Liver (tissue), 3 donors: ENCODE results near the gene YPEL5.

ENCODE experiments used
- EGR1 ChIP-seq, 2 donors: IDR thresholded peaks; 2 replicates each; pipeline ENCODE4 v1.6.1; 2016 to 2018; ENCODE audit warnings: antibody characterized with exemption in 2 of 2, low read depth in 2 of 2
- JUND ChIP-seq, 2 donors: IDR thresholded peaks; 2 replicates each; pipeline ENCODE4 v1.6.1; 2016; ENCODE audit warnings: antibody characterized with exemption in 2 of 2
- SP1 ChIP-seq: IDR thresholded peaks from 2 replicates; pipeline ENCODE4 v1.6.1; 2018; ENCODE audit warnings: antibody characterized with exemption, mild to moderate bottlenecking
- YY1 ChIP-seq: IDR thresholded peaks from 2 replicates; pipeline ENCODE4 v1.6.1; 2016; ENCODE audit warnings: antibody characterized with exemption, mild to moderate bottlenecking
- TF ChIP-seq, protein P1 (sequence below): fragments of 150-350 bp; IDR thresholded peaks from 2 replicates; pipeline ENCODE4 v1.5.1; 2017; ENCODE audit warnings: improper control_type of control experiment, low read depth, low read length; ENCODE audit not compliant: missing input control
- donor health status: healthy.
- donor health status: healthy.

DNA sequence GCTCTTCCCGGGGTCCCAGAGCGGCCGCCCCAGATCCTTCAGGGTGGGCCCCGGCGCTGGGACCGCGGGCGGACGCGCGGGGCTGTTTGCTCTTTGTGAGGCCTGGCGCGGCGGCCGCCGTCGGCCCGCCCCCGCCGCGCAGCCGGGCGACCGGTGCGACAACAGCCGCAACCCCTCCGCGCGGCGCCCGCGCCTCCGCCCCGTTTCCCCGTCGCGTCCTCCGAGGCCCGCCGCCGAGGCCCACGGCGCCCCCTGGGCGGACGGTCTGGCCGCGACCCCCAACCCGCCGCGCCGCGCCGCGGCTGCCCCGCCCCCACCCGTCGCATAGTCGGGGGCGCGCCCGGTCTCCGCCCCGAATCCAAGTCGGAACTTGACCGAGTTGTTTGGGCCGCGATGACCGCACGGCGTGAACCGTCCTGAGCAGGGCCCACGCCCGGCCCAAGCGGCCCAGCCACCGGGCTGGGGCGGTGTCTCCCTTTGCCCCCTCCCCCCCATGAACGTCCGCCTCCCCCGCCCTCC lies 448 bp downstream of the YPEL5 start:
- TF ChIP-seq, protein P1, sequence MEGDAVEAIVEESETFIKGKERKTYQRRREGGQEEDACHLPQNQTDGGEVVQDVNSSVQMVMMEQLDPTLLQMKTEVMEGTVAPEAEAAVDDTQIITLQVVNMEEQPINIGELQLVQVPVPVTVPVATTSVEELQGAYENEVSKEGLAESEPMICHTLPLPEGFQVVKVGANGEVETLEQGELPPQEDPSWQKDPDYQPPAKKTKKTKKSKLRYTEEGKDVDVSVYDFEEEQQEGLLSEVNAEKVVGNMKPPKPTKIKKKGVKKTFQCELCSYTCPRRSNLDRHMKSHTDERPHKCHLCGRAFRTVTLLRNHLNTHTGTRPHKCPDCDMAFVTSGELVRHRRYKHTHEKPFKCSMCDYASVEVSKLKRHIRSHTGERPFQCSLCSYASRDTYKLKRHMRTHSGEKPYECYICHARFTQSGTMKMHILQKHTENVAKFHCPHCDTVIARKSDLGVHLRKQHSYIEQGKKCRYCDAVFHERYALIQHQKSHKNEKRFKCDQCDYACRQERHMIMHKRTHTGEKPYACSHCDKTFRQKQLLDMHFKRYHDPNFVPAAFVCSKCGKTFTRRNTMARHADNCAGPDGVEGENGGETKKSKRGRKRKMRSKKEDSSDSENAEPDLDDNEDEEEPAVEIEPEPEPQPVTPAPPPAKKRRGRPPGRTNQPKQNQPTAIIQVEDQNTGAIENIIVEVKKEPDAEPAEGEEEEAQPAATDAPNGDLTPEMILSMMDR: no peak
- no peak for TF ChIP-seq EGR1 (IDR thresholded peaks at IDR 0.05; ENCODE audit: low read depth in 2 of 2)
- no peak for TF ChIP-seq YY1
- no peak for TF ChIP-seq JUND (IDR thresholded peaks at IDR 0.05)
- TF ChIP-seq SP1: no peak
